Bronchial epithelial cell (primary cell): ENCODE results near the gene PDE6B. TPM values are rescaled to one million over a fixed set of nuclear protein-coding genes. Genes with fewer than 3 reads are reported as not detected.

ENCODE experiments used
- DNase-seq: peaks from one replicate; pipeline ENCODE4 v3.0.0-alpha.2; 2010; ENCODE audit warnings: low read depth
- FAIRE-seq: peaks from 2 replicates; lab custom pipeline; 2011; peaks lifted over from hg19 to GRCh38; lab: Jason Lieb, UNC
- H3K27me3 ChIP-seq: 2 replicates; pipeline ENCODE4 v1.5.1; 2011; ENCODE audit warnings: low read length; ENCODE audit not compliant: control insufficient read depth, insufficient read depth
- H3K36me3 ChIP-seq: 2 replicates; pipeline ENCODE4 v1.5.1; 2011; ENCODE audit warnings: low read length; ENCODE audit not compliant: control insufficient read depth, insufficient read depth
- H3K4me3 ChIP-seq: 2 replicates; pipeline ENCODE4 v1.5.1; 2011; ENCODE audit warnings: mild to moderate bottlenecking, low read depth, low read length, control low read depth
- CTCF ChIP-seq: IDR thresholded peaks from 2 replicates; pipeline ENCODE4 v1.5.1; 2011; ENCODE audit warnings: mild to moderate bottlenecking, moderate library complexity, low read length, control low read depth, inconsistent platforms; ENCODE audit not compliant: insufficient read depth, severe bottlenecking
- total RNA-seq: library from RNA; depleted of rRNA; stranded (reverse); fragments of >200 nt; gene quantifications from 2 replicates; pipeline ENCODE4 v1.2.1, GENCODE V29; 2014

Gene PDE6B
- total RNA-seq, 1 donor from 2014 or later: not detected

- Histone ChIP-seq H3K36me3 (no peaks in the 10 kb centered on the region), H3K4me3 (no peak overlapping the region), H3K27me3 (peaks cover 6% of the 10 kb centered on the region)
- no peak for DNase-seq
- FAIRE-seq: no peak
- TF ChIP-seq CTCF: no peak
Measured at GRCh38 chr4:648579-649292, 23.4 kb downstream of the PDE6B start.

GRCh38 chr4:649293-649625 lies 23.9 kb downstream of the PDE6B start:
- no peaks in the 10 kb centered on the region for H3K36me3 ChIP-seq
- DNase-seq (no peak), FAIRE-seq (no peak)
- no peak for TF ChIP-seq CTCF
- no peak overlapping the region for H3K4me3 ChIP-seq
- peaks cover 6% of the 10 kb centered on the region for H3K27me3 ChIP-seq

GRCh38 chr4:649751-650310 lies 24.5 kb downstream of the PDE6B start:
- no peak overlapping the region for H3K4me3 ChIP-seq
- TF ChIP-seq CTCF: no peak
- H3K36me3 ChIP-seq: no peaks in the 10 kb centered on the region
- DNase-seq (no peak), FAIRE-seq (no peak)
- H3K27me3 ChIP-seq: peaks cover 6% of the 10 kb centered on the region

GRCh38 chr4:650461-650860 lies 25.1 kb downstream of the PDE6B start:
- FAIRE-seq: no peak
- H3K36me3 ChIP-seq: no peaks in the 10 kb centered on the region
- no peak for DNase-seq
- no peak overlapping the region for H3K4me3 ChIP-seq
- H3K27me3 ChIP-seq: peaks cover 6% of the 10 kb centered on the region
- no peak for TF ChIP-seq CTCF

- DNase-seq: no peak
- H3K36me3 ChIP-seq: no peaks in the 10 kb centered on the region
- H3K4me3 ChIP-seq: no peak overlapping the region
- peaks cover 6% of the 10 kb centered on the region for H3K27me3 ChIP-seq
- no peak for TF ChIP-seq CTCF
- no peak for FAIRE-seq
Measured at GRCh38 chr4:650951-651883, 25.8 kb downstream of the PDE6B start.
